Effector CD8-positive, alpha-beta T cell (primary cell): ENCODE data around the gene CRY2.

Source experiments
- DNase-seq: peaks from one replicate; lab custom pipeline; 2025; lab: John Stamatoyannopoulos, UW

CRY2 gene

DNA sequence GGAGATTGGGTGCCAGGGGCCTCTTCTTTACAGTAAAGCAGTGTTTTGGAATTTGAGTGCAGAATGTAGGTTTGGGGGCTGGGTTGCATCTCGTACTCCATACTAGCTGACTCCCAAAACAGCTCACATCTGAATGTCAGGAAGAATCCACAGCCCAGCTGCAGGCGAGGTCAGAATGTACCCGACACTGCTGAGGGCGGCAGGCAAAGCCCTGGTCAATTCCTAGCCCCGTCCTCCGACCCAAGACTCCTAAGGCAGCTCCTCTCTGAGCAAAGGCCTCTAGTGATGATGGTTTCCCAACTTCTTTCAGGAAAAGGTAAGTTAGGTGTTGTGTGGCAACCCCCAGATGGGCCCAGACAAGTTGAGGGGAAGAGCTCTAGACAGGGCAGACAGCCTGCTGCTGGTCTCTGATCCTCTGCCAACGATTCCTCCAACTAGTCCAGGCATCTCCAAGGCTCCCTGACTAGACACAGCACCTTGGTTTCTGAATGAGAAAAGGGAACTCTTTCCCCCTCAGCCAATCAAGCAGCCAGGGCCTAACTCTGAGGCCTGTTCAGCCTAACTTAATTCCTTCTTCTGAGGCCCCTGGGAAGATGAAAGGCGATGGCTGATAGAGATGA lies 83.8 kb downstream of the CRY2 start:
- no peak for DNase-seq

DNA sequence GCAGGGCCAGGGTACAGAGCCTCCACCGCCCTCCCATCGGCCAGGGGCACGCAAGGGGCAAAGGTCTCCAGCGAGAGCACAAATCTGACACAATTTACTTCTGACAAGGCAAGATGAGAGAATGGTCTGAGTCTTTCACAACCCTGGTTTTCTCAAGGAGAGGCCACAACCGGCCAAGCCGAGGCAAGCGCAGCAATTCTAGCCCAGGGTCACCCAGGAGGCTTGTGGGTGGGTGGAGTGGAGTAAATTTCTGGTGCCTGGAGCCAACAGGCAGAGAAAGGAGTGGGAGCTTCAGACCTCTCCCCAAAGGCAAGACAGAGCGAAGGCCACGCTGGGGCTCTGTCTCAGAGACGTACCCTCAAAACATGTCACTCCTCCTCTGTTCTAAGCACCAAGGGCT lies 84.5 kb downstream of the CRY2 start:
- DNase-seq = no peak

DNA sequence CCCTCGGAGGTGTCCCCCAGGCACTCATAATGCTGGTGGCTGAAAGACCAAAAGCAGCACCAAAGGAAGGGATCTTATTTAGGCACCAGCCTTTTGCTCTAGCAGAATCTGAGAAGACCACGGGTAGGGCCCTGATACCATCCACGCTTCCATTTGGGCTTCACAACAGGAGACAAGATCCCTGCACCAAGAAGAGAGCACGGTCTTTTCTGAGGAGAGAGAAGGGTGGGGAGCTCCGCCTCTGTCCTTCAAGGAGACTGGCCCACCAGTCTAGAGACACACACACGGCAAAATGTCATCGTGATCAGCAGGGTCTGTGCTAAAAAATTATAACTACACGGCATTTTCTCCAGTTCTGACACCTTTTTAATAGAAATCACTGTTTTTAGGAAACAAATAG lies 84.9 kb downstream of the CRY2 start:
- no peak for DNase-seq
